CD4-positive, alpha-beta T cell (primary cell): ENCODE measurements around the gene SEPTIN1. TPM values are rescaled to one million over a fixed set of nuclear protein-coding genes. Genes with fewer than 3 reads are reported as not detected.
"Not testable (repeated sequence)": the region's sequence is repeated elsewhere in the genome, so short reads cannot be mapped to it uniquely, and the experiment has no call there.

Experiments used
- ATAC-seq: fragments of 200-7000 bp; cut with Tn5 transposase; one replicate; pipeline ENCODE4 v1.10.0; 2022; ENCODE audit warnings: mild to moderate bottlenecking; ENCODE audit not compliant: poor library complexity
- CTCF ChIA-PET: fragments of 350-600 bp; sonication (Branson Sonifier 250); formaldehyde crosslinking; loops from one replicate; lab custom pipeline; 2021; ENCODE audit warnings: antibody characterized with exemption, inconsistent platforms; lab: Charles Lee
- POLR2A ChIA-PET: fragments of 350-600 bp; sonication (Branson Sonifier 250); formaldehyde crosslinking; loops from one replicate; lab custom pipeline; 2021; ENCODE audit warnings: antibody characterized with exemption, inconsistent platforms; lab: Charles Lee
- DNase-seq, 14 experiments: peaks; one replicate each; pipeline ENCODE4 v3.0.0-alpha.2; 2013 to 2020; ENCODE audit warnings: mixed read lengths in 2 of 14
- H3K27ac ChIP-seq, 2 donors: one replicate each; pipeline versions ENCODE4 v1.5.1 to v1.7.0; 2013; ENCODE audit warnings: low read length in 2 of 2, low read depth in 1 of 2, mild to moderate bottlenecking in 1 of 2
- H3K27me3 ChIP-seq, 2 experiments: 1 replicate in 1 of 2; 2 replicates in 1 of 2; pipeline versions ENCODE4 v1.6.1 to v1.7.0; 2013; ENCODE audit warnings: low read length in 2 of 2, control low read depth in 1 of 2, mild to moderate bottlenecking in 1 of 2, moderate library complexity in 1 of 2; ENCODE audit not compliant: insufficient read depth in 2 of 2, control insufficient read depth in 1 of 2
- H3K36me3 ChIP-seq: one replicate; pipeline ENCODE4 v1.6.1; 2013; ENCODE audit warnings: low read length, control low read depth; ENCODE audit not compliant: insufficient read depth
- H3K4me1 ChIP-seq: one replicate; pipeline ENCODE4 v1.6.1; 2013; ENCODE audit warnings: low read length, control low read depth; ENCODE audit not compliant: insufficient read depth
- H3K4me3 ChIP-seq: one replicate; pipeline ENCODE4 v1.5.1; 2013; ENCODE audit warnings: mild to moderate bottlenecking, low read length, moderate library complexity
- H3K9me3 ChIP-seq, 2 experiments: 1 replicate in 1 of 2; 2 replicates in 1 of 2; pipeline versions ENCODE4 v1.6.1 to v1.7.0; 2013; ENCODE audit warnings: low read length in 2 of 2, mild to moderate bottlenecking in 2 of 2, control low read depth in 1 of 2, moderate library complexity in 1 of 2; ENCODE audit not compliant: control insufficient read depth in 1 of 2, insufficient read depth in 1 of 2
- H3K27ac Mint-ChIP-seq: one replicate; pipeline ENCODE4 v1.8.0; 2020; ENCODE audit warnings: mixed read lengths
- H3K27me3 Mint-ChIP-seq: one replicate; pipeline ENCODE4 v1.8.0; 2021; ENCODE audit warnings: mixed read lengths
- H3K36me3 Mint-ChIP-seq: one replicate; pipeline ENCODE4 v1.8.0; 2021; ENCODE audit warnings: low read depth, mixed read lengths
- H3K4me1 Mint-ChIP-seq: one replicate; pipeline ENCODE4 v1.8.0; 2021; ENCODE audit warnings: low read depth, mixed read lengths
- H3K4me3 Mint-ChIP-seq: one replicate; pipeline ENCODE4 v1.8.0; 2020; ENCODE audit warnings: mild to moderate bottlenecking, mixed read lengths
- H3K9me3 Mint-ChIP-seq: one replicate; pipeline ENCODE4 v1.8.0; 2020; ENCODE audit warnings: mixed read lengths
- CTCF ChIP-seq: fragments of 200-600 bp; IDR thresholded peaks from one replicate; pipeline ENCODE4 v1.8.0; 2022; ENCODE audit warnings: antibody characterized with exemption, mild to moderate bottlenecking
- intact Hi-C, 2 experiments: fragments of 100-400 bp; cut with DNase I in 1 of 2; cut with micrococcal nuclease in 1 of 2; formaldehyde crosslinking; loops; one replicate each; pipeline versions ENCODE4 v1.15.1 to v1.9.0; 2023 to 2025; cut with DNase I, micrococcal nuclease
- total RNA-seq, 174 experiments: library from RNA in 2 of 174; stranded (reverse) in 2 of 174; gene quantifications; one replicate each; pipeline ENCODE4 v1.2.3 and lab custom pipeline; 2021 to 2026

Gene SEPTIN1
- total RNA-seq, 2 experiments from 2014 or later = 161 to 163 TPM

- H3K9me3 Mint-ChIP-seq = no peaks in the 10 kb centered on the region
- TF ChIP-seq CTCF = no peak
- POLR2A ChIA-PET = interaction anchor here (1.0 to 9.0 kb wide), 2 partner anchors 17 to 27 kb away, joined by 4 to 147 read pairs; partner anchors contain the start of genes SEPTIN1 and TBC1D10B
- peaks cover 55% of the 10 kb centered on the region for H3K4me1 ChIP-seq
- H3K27me3 ChIP-seq = no peaks in the 10 kb centered on the region
- no peak overlapping the region for H3K4me3 ChIP-seq
- peaks cover 19% of the 10 kb centered on the region for H3K36me3 ChIP-seq
- H3K27me3 Mint-ChIP-seq = no peaks in the 10 kb centered on the region
- H3K4me3 Mint-ChIP-seq = no peak overlapping the region
- CTCF ChIA-PET = interaction anchor here (2.2 kb wide), 1 partner anchor 11 kb away, joined by 7 read pairs; no protein-coding TSS in a partner anchor
- DNase-seq = no peak
- H3K9me3 ChIP-seq = no peaks in the 10 kb centered on the region
- H3K27ac ChIP-seq = no peak overlapping the region
- no peak overlapping the region for H3K27ac Mint-ChIP-seq
- peaks cover 53% of the 10 kb centered on the region for H3K4me1 Mint-ChIP-seq
- intact Hi-C loops = no loop called here
- no peak for ATAC-seq
- H3K36me3 Mint-ChIP-seq = peaks cover 13% of the 10 kb centered on the region
These were observed 15.7 kb upstream of the SEPTIN1 start for GRCh38 chr16:30397776-30398660.

DNA sequence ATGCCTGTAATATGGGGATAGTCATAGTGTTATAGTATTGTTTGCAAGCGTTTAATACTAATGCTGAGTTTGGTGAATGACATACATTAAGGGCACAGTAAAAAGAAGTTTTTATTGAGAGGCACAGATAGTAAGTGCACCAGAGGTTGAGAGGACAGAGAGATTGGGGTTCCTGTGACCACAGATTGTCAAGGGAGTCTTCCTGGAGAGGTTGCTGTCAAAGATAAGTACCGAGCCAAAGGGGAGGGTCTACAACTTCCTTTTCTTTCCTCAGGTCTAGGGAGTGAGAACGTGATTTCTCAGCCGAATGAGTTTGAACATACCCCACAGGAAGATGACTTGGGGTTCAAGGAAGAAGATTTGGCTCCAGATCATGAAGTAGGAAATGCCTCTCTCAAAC is 14.7 kb upstream of the SEPTIN1 start:
- DNase-seq (no peak), ATAC-seq (no peak)
- intact Hi-C loops = no loop called here
- no peaks in the 10 kb centered on the region for H3K27me3 Mint-ChIP-seq
- no peak for TF ChIP-seq CTCF
- no peak overlapping the region for H3K27ac Mint-ChIP-seq
- H3K9me3 Mint-ChIP-seq = no peaks in the 10 kb centered on the region
- CTCF ChIA-PET = interaction anchor here (2.2 to 2.6 kb wide), 2 partner anchors 12 kb away, joined by 7 to 18 read pairs; no protein-coding TSS in a partner anchor
- peak overlapping the region; percentile 36 for H3K4me3 Mint-ChIP-seq
- H3K4me1 ChIP-seq = peaks cover 55% of the 10 kb centered on the region
- H3K36me3 Mint-ChIP-seq = peaks cover 13% of the 10 kb centered on the region
- peaks cover 53% of the 10 kb centered on the region for H3K4me1 Mint-ChIP-seq
- H3K27me3 ChIP-seq = no peaks in the 10 kb centered on the region
- H3K4me3 ChIP-seq = no peak overlapping the region
- no peak overlapping the region for H3K27ac ChIP-seq
- H3K9me3 ChIP-seq = no peaks in the 10 kb centered on the region
- POLR2A ChIA-PET = interaction anchor here (3.6 to 9.0 kb wide), 2 partner anchors 16 to 21 kb away, joined by 17 to 147 read pairs; partner anchors contain the start of gene SEPTIN1
- peaks cover 19% of the 10 kb centered on the region for H3K36me3 ChIP-seq

DNA sequence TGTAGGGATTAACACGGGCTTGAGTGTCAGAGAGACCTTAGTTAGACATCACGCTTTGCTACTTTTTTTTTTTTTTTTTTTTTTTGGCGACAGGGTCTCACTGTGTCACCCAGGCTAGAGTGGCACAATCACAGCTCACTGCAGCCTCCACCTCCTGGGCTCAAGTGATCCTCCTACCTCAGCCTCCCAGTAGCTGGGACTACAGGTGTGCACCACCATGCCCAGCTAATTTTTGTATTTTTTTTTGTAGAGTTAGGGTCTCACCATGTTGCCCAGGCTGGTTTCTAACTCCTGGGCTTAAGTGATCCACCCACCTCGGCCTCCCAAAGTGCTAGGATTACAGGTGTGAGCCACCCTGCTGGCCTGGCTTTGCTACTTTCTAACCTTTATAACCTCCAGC is 14.3 kb upstream of the SEPTIN1 start:
- POLR2A ChIA-PET = interaction anchor here (0.9 to 9.0 kb wide), 6 partner anchors 10 to 74 kb away, joined by 3 to 147 read pairs (median 12); partner anchors contain the start of genes SEPTIN1 and ZNF771

More for the DNA sequence above, 14.3 kb upstream of the SEPTIN1 start:
- CTCF ChIA-PET = interaction anchor here (0.8 to 2.6 kb wide), 2 partner anchors 13 to 14 kb away, joined by 3 to 18 read pairs; partner anchors contain the start of gene SEPTIN1
- DNase-seq, H3K27me3 ChIP-seq, H3K27ac ChIP-seq, H3K27me3 Mint-ChIP-seq, ATAC-seq, H3K4me3 ChIP-seq, H3K9me3 ChIP-seq, intact Hi-C loops, H3K9me3 Mint-ChIP-seq: not testable (repeated sequence)
- Histone ChIP-seq H3K36me3 (peaks cover 19% of the 10 kb centered on the region), H3K4me1 (peaks cover 55% of the 10 kb centered on the region)
- H3K36me3 Mint-ChIP-seq = peaks cover 13% of the 10 kb centered on the region
- H3K27ac Mint-ChIP-seq = peak overlapping the region; percentile 34
- peak overlapping the region; percentile 36 for H3K4me3 Mint-ChIP-seq
- H3K4me1 Mint-ChIP-seq = peaks cover 51% of the 10 kb centered on the region
